ENCODE results near the gene CCDC192. TPM values are rescaled to one million over a fixed set of nuclear protein-coding genes. Genes with fewer than 3 reads are reported as not detected.

Gene CCDC192
- total RNA-seq, 4 donors from 2014 or later: not detected

DNA sequence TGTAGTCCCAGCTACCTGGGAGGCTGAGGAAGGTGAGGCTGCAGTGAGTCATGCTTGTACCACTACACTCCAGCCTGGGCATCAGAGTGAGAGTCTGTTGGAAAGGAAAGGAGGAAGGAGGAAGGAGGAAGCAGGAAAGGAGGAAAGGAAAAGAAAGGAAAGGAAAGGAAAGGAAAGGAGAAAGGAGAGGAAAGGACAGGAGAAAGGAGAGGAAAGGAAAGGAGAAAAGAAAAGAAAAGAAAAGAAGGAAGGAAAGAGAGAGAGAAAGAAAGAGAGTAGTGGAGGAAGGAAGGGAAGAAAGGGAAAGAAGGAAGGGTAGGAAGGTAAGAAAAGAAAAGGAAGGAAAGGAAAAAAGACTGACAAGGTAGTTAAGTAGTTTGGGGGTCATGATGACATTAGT, 217.7 kb downstream of the CCDC192 start:
- DNase-seq: no peak
- TF ChIP-seq, protein P1, sequence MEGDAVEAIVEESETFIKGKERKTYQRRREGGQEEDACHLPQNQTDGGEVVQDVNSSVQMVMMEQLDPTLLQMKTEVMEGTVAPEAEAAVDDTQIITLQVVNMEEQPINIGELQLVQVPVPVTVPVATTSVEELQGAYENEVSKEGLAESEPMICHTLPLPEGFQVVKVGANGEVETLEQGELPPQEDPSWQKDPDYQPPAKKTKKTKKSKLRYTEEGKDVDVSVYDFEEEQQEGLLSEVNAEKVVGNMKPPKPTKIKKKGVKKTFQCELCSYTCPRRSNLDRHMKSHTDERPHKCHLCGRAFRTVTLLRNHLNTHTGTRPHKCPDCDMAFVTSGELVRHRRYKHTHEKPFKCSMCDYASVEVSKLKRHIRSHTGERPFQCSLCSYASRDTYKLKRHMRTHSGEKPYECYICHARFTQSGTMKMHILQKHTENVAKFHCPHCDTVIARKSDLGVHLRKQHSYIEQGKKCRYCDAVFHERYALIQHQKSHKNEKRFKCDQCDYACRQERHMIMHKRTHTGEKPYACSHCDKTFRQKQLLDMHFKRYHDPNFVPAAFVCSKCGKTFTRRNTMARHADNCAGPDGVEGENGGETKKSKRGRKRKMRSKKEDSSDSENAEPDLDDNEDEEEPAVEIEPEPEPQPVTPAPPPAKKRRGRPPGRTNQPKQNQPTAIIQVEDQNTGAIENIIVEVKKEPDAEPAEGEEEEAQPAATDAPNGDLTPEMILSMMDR (IDR thresholded peaks at IDR 0.05): no peak
- TF ChIP-seq EP300 (IDR thresholded peaks at IDR 0.05; ENCODE audit: low read depth) (no peak), POLR2A (IDR thresholded peaks at IDR 0.05) (no peak), POLR2AphosphoS5 (IDR thresholded peaks at IDR 0.05) (no peak)
- no peak overlapping the region for H3K27ac ChIP-seq
- intact Hi-C loops (cut with DNase I; ENCODE audit: low total_unique reads): no loop called here
- peaks cover 0 to 33% (median 9%) of the 10 kb centered on the region in 4 donors for H3K4me1 ChIP-seq
- H3K9me3 ChIP-seq: no peaks in the 10 kb centered on the region
- H3K4me3 ChIP-seq: no peak overlapping the region
- in situ Hi-C loops (cut with MboI; ENCODE audit: low pct_ligation_motif_present in 1 of 4, low pct_unique_long_range_greater_than_20kb in 1 of 4, low sequenced_read_pairs in 3 of 4): no loop called here
- H3K27me3 ChIP-seq: no peaks in the 10 kb centered on the region
- no peaks in the 10 kb centered on the region for H3K36me3 ChIP-seq

DNA sequence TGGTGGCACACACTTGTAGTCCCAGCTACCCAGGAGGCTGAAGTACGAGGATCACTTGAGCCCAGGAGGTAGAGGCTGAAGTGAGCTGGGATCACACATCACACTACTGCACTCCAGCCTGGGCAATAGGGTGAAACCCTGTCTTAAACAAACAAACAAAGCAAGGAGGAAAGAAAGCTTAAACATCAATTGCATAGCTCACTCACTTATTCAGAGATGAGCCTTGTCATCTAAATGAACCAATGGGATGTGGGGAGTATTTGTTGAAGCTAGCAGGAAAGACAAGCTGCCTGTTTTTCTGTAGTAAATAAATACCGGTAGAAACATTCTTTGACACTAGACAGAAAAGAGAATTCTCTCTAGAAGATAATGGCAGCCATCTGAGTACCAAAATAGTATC, 219.4 kb downstream of the CCDC192 start:
- H3K36me3 ChIP-seq: no peaks in the 10 kb centered on the region
- DNase-seq: no peak
- H3K4me1 ChIP-seq: peaks cover 0 to 29% (median 5%) of the 10 kb centered on the region in 4 donors
- H3K27ac ChIP-seq: no peak overlapping the region
- no peaks in the 10 kb centered on the region for H3K27me3 ChIP-seq
- H3K9me3 ChIP-seq: no peaks in the 10 kb centered on the region
- in situ Hi-C loops (cut with MboI; ENCODE audit: low pct_ligation_motif_present in 1 of 4, low pct_unique_long_range_greater_than_20kb in 1 of 4, low sequenced_read_pairs in 3 of 4): no loop called here
- TF ChIP-seq, protein P1 (IDR thresholded peaks at IDR 0.05): no peak
- no peak for TF ChIP-seq POLR2AphosphoS5 (IDR thresholded peaks at IDR 0.05)
- no peak for TF ChIP-seq POLR2A (IDR thresholded peaks at IDR 0.05)
- TF ChIP-seq EP300 (IDR thresholded peaks at IDR 0.05; ENCODE audit: low read depth): no peak
- H3K4me3 ChIP-seq: no peak overlapping the region
- WGBS, 2 donors (ENCODE audit: low coverage in 1 of 2): 60 to 92% methylated on average over 1 to 2 of the region's 2 CpGs
- intact Hi-C loops (cut with DNase I; ENCODE audit: low total_unique reads): no loop called here

DNA sequence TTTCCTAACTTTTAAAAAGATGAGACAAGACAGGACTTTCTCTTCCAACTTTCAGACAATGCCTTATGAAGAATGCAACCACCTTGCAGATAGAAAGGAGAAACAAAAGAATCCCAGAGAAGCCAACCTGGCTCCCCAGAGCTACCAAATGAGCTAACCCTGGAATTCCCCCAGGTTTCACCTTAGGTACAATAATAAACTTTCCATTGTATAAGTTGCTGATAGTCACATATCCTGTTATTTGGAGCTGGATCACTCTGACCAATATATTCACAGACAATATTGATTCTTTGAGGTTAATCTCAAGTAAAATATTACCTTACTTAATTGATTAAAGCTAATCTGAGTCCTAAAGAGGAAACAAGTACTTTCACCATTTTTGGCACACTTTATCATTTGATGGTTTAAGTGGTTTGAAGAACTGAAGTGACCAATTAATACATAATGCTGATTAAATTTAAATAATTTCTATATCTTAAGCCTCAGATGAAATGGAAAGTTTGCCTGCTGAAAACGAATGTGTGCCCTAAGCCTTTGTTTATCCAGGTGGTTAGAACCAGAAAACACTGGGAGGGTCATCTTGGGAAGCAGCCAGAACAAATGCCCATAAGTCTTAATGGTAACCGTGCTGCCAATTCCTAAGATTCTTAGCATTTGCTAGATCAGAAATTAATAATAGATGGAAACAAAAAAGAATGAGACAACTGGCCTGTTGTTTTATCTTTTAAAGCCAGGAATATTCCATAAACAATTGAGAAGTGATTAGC, 220.8 kb downstream of the CCDC192 start:
- Histone ChIP-seq H3K4me3 (no peak overlapping the region), H3K27ac (no peak overlapping the region), H3K36me3 (no peaks in the 10 kb centered on the region), H3K9me3 (no peaks in the 10 kb centered on the region), H3K4me1 (peaks cover 0 to 28% (median 5%) of the 10 kb centered on the region in 4 donors), H3K27me3 (no peaks in the 10 kb centered on the region)
- TF ChIP-seq EP300 (IDR thresholded peaks at IDR 0.05; ENCODE audit: low read depth): no peak
- TF ChIP-seq, protein P1 (IDR thresholded peaks at IDR 0.05): no peak
- no peak for TF ChIP-seq POLR2A (IDR thresholded peaks at IDR 0.05)
- TF ChIP-seq POLR2AphosphoS5 (IDR thresholded peaks at IDR 0.05): no peak
- in situ Hi-C loops (cut with MboI; ENCODE audit: low pct_ligation_motif_present in 1 of 4, low pct_unique_long_range_greater_than_20kb in 1 of 4, low sequenced_read_pairs in 3 of 4) (no loop called here), intact Hi-C loops (cut with DNase I; ENCODE audit: low total_unique reads) (no loop called here)
- 34 to 50% methylated on average over 2 of the region's 2 CpGs for WGBS, 2 donors (ENCODE audit: low coverage in 1 of 2)
- no peak for DNase-seq

DNA sequence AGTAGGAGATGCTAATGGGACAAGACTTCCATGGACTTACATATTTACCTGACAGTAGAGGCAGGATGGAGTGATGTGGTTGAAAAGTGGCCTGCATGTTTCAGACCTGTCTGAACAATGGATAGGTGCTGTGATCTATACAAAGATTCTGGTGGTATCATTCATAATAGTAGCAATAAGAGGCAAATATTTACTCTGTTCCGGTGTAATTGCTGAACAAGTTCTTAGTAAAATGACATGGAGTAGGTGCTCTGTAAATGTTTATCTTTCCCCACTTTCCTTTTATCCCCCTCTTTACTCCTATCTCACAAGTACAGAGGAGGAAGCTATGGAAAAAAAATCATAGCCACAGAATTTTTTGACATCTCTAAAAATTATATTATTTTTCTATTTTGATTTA, 221.4 kb downstream of the CCDC192 start:
- H3K4me1 ChIP-seq: peaks cover 0 to 28% (median 5%) of the 10 kb centered on the region in 4 donors
- DNase-seq: no peak
- TF ChIP-seq, protein P1 (IDR thresholded peaks at IDR 0.05): no peak
- TF ChIP-seq POLR2AphosphoS5 (IDR thresholded peaks at IDR 0.05): no peak
- no peak for TF ChIP-seq POLR2A (IDR thresholded peaks at IDR 0.05)
- TF ChIP-seq EP300 (IDR thresholded peaks at IDR 0.05; ENCODE audit: low read depth): no peak
- H3K27ac ChIP-seq: no peak overlapping the region
- 26 to 43% methylated on average over 1 of the region's 1 CpG for WGBS, 2 donors (ENCODE audit: low coverage in 1 of 2)
- H3K4me3 ChIP-seq: no peak overlapping the region
- H3K36me3 ChIP-seq: no peaks in the 10 kb centered on the region
- in situ Hi-C loops (cut with MboI; ENCODE audit: low pct_ligation_motif_present in 1 of 4, low pct_unique_long_range_greater_than_20kb in 1 of 4, low sequenced_read_pairs in 3 of 4) (no loop called here), intact Hi-C loops (cut with DNase I; ENCODE audit: low total_unique reads) (no loop called here)
- H3K27me3 ChIP-seq: no peaks in the 10 kb centered on the region
- H3K9me3 ChIP-seq: no peaks in the 10 kb centered on the region

All from transverse colon (tissue), 4 donors.